Measurements from ENCODE around the gene FOXL1.

FOXL1 gene

GRCh38 chr16:86550281-86550680 is 28.1 kb upstream of the FOXL1 start (continued):
- no peak for TF ChIP-seq ZBTB11 (tag by site-specific recombination; conservative IDR thresholded peaks at IDR 0.05; ENCODE audit: low read depth)
- TF ChIP-seq EGR2 (tag by site-specific recombination; IDR thresholded peaks at IDR 0.05; ENCODE audit: low read depth) = no peak

GRCh38 chr16:86553356-86553755 is 25.0 kb upstream of the FOXL1 start:
- CTCF ChIA-PET = no interaction called here
- no peak overlapping the region for H3K4me3 ChIP-seq (ENCODE audit: low read depth, low read length)
- peaks cover under 1 to 55% of the 10 kb centered on the region in 2 experiments; a peak in 2 of 3 replicates for H3K36me3 ChIP-seq (ENCODE audit: control insufficient read depth in 2 of 2, insufficient read depth in 1 of 2, low read length in 2 of 2)
- H3K27ac ChIP-seq (ENCODE audit: extremely low read depth, low read depth, low read length) = no peak overlapping the region
- POLR2A ChIA-PET = no interaction called here
- H3K9me3 ChIP-seq (ENCODE audit: control insufficient read depth, insufficient read depth, low read depth, low read length) = no peaks in the 10 kb centered on the region
- TF ChIP-seq ZNF624 (tag by site-specific recombination; IDR thresholded peaks at IDR 0.05) = no peak
- TF ChIP-seq ZNF510 (tag by site-specific recombination; IDR thresholded peaks at IDR 0.05; ENCODE audit: insufficient replicate concordance) = no peak
- TF ChIP-seq ZNF626 (tag by site-specific recombination; IDR thresholded peaks at IDR 0.05) = no peak
- no peak for TF ChIP-seq ZFP69B (tag by site-specific recombination; IDR thresholded peaks at IDR 0.05)
- no peak for TF ChIP-seq ZNF10 (tag by site-specific recombination; IDR thresholded peaks at IDR 0.05)
- TF ChIP-seq ZNF274 (IDR thresholded peaks at IDR 0.05; ENCODE audit: low read length) = no peak
- no peak for TF ChIP-seq ZNF274 (tag by site-specific recombination; IDR thresholded peaks at IDR 0.05; ENCODE audit: borderline replicate concordance)
- no peak for TF ChIP-seq ZNF140 (tag by site-specific recombination; IDR thresholded peaks at IDR 0.05)
- no peak for TF ChIP-seq ZNF518A (tag by site-specific recombination; conservative IDR thresholded peaks at IDR 0.05; ENCODE audit: low read depth)
- no peaks in the 10 kb centered on the region for H3K4me1 ChIP-seq (ENCODE audit: control insufficient read depth, insufficient read depth, low read length)

GRCh38 chr16:86554599-86554916 is 23.8 kb upstream of the FOXL1 start:
- Histone ChIP-seq H3K36me3 (ENCODE audit: control insufficient read depth in 2 of 2, insufficient read depth in 1 of 2, low read length in 2 of 2) (peaks cover 0 to 43% of the 10 kb centered on the region in 2 experiments; a peak in 1 of 3 replicates), H3K27ac (ENCODE audit: extremely low read depth, low read depth, low read length) (peak overlapping the region; percentile 20; the same call in 1 of the 2 replicates), H3K9me3 (ENCODE audit: control insufficient read depth, insufficient read depth, low read depth, low read length) (no peaks in the 10 kb centered on the region), H3K4me3 (ENCODE audit: low read depth, low read length) (peak overlapping the region; percentile 84), H3K4me1 (ENCODE audit: control insufficient read depth, insufficient read depth, low read length) (no peaks in the 10 kb centered on the region)
- CTCF ChIA-PET = interaction anchor here (0.8 to 1.2 kb wide), 2 partner anchors 10 to 724 kb away, joined by 3 read pairs; no protein-coding TSS in a partner anchor
- POLR2A ChIA-PET = no interaction called here
- TF ChIP-seq ZNF350 (tag by site-specific recombination; IDR thresholded peaks at IDR 0.05) (no peak), ZNF423 (tag by site-specific recombination; IDR thresholded peaks at IDR 0.05) (no peak), CTCF (tag by site-specific recombination; IDR thresholded peaks at IDR 0.05) (0 out of 2 replicates have a peak, but pooled peaks have one; percentile 33), ZBTB11 (tag by site-specific recombination; conservative IDR thresholded peaks at IDR 0.05; ENCODE audit: low read depth) (no peak; the same call in 1 of the 2 replicates), MYNN (tag by site-specific recombination; IDR thresholded peaks at IDR 0.05; ENCODE audit: borderline replicate concordance) (no peak), ZBTB49 (tag by site-specific recombination; IDR thresholded peaks at IDR 0.05; ENCODE audit: low read depth) (no peak), ZNF596 (tag by site-specific recombination; IDR thresholded peaks at IDR 0.05) (no peak)

Measured in HEK293 (cell line).